Naive B cell (primary cell): ENCODE data around the gene PLA2G7. TPM values are rescaled to one million over a fixed set of nuclear protein-coding genes. Genes with fewer than 3 reads are reported as not detected.
"Not testable (repeated sequence)": the region's sequence is repeated elsewhere in the genome, so short reads cannot be mapped to it uniquely, and the experiment has no call there.

ENCODE experiments used
- ATAC-seq, 2 donors: fragments of 150-1000 bp; cut with Tn5 transposase; 2 replicates each; pipeline ENCODE4 v1.10.0; 2021; ENCODE audit warnings: low read depth in 2 of 2, mild to moderate bottlenecking in 2 of 2, moderate library complexity in 2 of 2
- DNase-seq: peaks from one replicate; pipeline ENCODE4 v3.0.0; 2022
- H3K27ac Mint-ChIP-seq, 6 donors: one replicate each; pipeline ENCODE4 v1.8.0; 2020 to 2022; ENCODE audit warnings: mild to moderate bottlenecking in 6 of 6, mixed read lengths in 6 of 6, moderate library complexity in 5 of 6, inconsistent platforms in 2 of 6
- H3K27me3 Mint-ChIP-seq, 3 donors: one replicate each; pipeline ENCODE4 v1.8.0; 2021 to 2022; ENCODE audit warnings: mixed read lengths in 3 of 3, mild to moderate bottlenecking in 1 of 3
- H3K36me3 Mint-ChIP-seq, 2 donors: one replicate each; pipeline ENCODE4 v1.8.0; 2020 to 2022; ENCODE audit warnings: mixed read lengths in 2 of 2, inconsistent platforms in 1 of 2, mild to moderate bottlenecking in 1 of 2
- H3K4me1 Mint-ChIP-seq, 3 donors: one replicate each; pipeline ENCODE4 v1.8.0; 2020 to 2022; ENCODE audit warnings: mixed read lengths in 3 of 3, inconsistent platforms in 1 of 3, mild to moderate bottlenecking in 1 of 3, moderate library complexity in 1 of 3
- H3K4me3 Mint-ChIP-seq, 8 donors: one replicate each; pipeline ENCODE4 v1.8.0; 2020 to 2022; ENCODE audit warnings: mild to moderate bottlenecking in 8 of 8, mixed read lengths in 8 of 8, moderate library complexity in 8 of 8, inconsistent platforms in 2 of 8
- H3K9me3 Mint-ChIP-seq, 7 donors: one replicate each; pipeline ENCODE4 v1.8.0; 2020 to 2022; ENCODE audit warnings: mixed read lengths in 7 of 7, mild to moderate bottlenecking in 5 of 7, inconsistent platforms in 2 of 7, moderate library complexity in 1 of 7
- polyA plus RNA-seq, 6 donors: library from polyadenylated mRNA; unstranded; fragments of 300-500 nt; fragmentation: Illumina TruSeq; gene quantifications; one replicate each; pipeline ENCODE4 v1.2.3, GENCODE V29; 2021; ENCODE audit warnings: low read depth in 6 of 6

The PLA2G7 gene
- polyA plus RNA-seq, 6 donors from 2014 or later = 0.14 to 0.86 (median 0.27) TPM; not detected in 3

- H3K4me3 Mint-ChIP-seq = no peak overlapping the region
- no peak for ATAC-seq
- H3K27ac Mint-ChIP-seq = no peak overlapping the region
- peaks cover 0 to 10% (median 4%) of the 10 kb centered on the region in 7 donors for H3K9me3 Mint-ChIP-seq
- H3K36me3 Mint-ChIP-seq = no peaks in the 10 kb centered on the region
- DNase-seq = no peak
- peaks cover 4 to 18% (median 12%) of the 10 kb centered on the region in 3 donors for H3K27me3 Mint-ChIP-seq
- H3K4me1 Mint-ChIP-seq = no peaks in the 10 kb centered on the region
Measured at GRCh38 chr6:46760925-46761324, 25.8 kb upstream of the PLA2G7 start.

- Mint-ChIP-seq H3K36me3 (no peaks in the 10 kb centered on the region), H3K9me3 (peaks cover 0 to 8% (median 0%) of the 10 kb centered on the region in 7 donors), H3K27ac (no peak overlapping the region), H3K27me3 (peaks cover 4 to 8% (median 5%) of the 10 kb centered on the region in 3 donors), H3K4me1 (no peaks in the 10 kb centered on the region), H3K4me3 (no peak overlapping the region)
- DNase-seq (no peak), ATAC-seq (no peak)
Measured at GRCh38 chr6:46758960-46759753, 24.0 kb upstream of the PLA2G7 start.

- no peak for ATAC-seq
- Mint-ChIP-seq H3K36me3 (no peaks in the 10 kb centered on the region), H3K4me1 (no peaks in the 10 kb centered on the region), H3K4me3 (no peak overlapping the region), H3K27ac (no peak overlapping the region), H3K9me3 (peaks cover 0 to 4% (median 0%) of the 10 kb centered on the region in 7 donors), H3K27me3 (peaks cover 0 to 9% (median 8%) of the 10 kb centered on the region in 3 donors)
- no peak for DNase-seq
Measured at GRCh38 chr6:46757214-46757596, 22.0 kb upstream of the PLA2G7 start.

GRCh38 chr6:46756469-46757213 lies 21.5 kb upstream of the PLA2G7 start:
- peaks cover 0 to 4% (median 0%) of the 10 kb centered on the region in 7 donors for H3K9me3 Mint-ChIP-seq
- ATAC-seq = no peak
- H3K4me3 Mint-ChIP-seq = no peak overlapping the region
- H3K27ac Mint-ChIP-seq = no peak overlapping the region
- peaks cover 0 to 10% (median 8%) of the 10 kb centered on the region in 3 donors for H3K27me3 Mint-ChIP-seq
- no peak for DNase-seq
- no peaks in the 10 kb centered on the region for H3K4me1 Mint-ChIP-seq
- no peaks in the 10 kb centered on the region for H3K36me3 Mint-ChIP-seq

GRCh38 chr6:46755865-46756264 lies 20.7 kb upstream of the PLA2G7 start:
- Mint-ChIP-seq H3K27me3 (peaks cover 0 to 13% (median 8%) of the 10 kb centered on the region in 3 donors), H3K27ac (no peak overlapping the region), H3K4me3 (no peak overlapping the region), H3K4me1 (no peaks in the 10 kb centered on the region), H3K9me3 (peaks cover 0 to 4% (median 0%) of the 10 kb centered on the region in 7 donors), H3K36me3 (no peaks in the 10 kb centered on the region)
- ATAC-seq (no peak), DNase-seq (no peak)

- Mint-ChIP-seq H3K27ac (no peak overlapping the region), H3K9me3 (peaks cover 0 to 2% (median 0%) of the 10 kb centered on the region in 7 donors)
- no peak for ATAC-seq
Measured at GRCh38 chr6:46751658-46752057, 16.5 kb upstream of the PLA2G7 start.

GRCh38 chr6:46749731-46750130 lies 14.6 kb upstream of the PLA2G7 start:
- Mint-ChIP-seq H3K36me3 (no peaks in the 10 kb centered on the region), H3K4me3 (no peak overlapping the region), H3K9me3 (peaks cover 0 to 6% (median 0%) of the 10 kb centered on the region in 7 donors), H3K27me3 (peaks cover 16 to 20% (median 19%) of the 10 kb centered on the region in 3 donors), H3K4me1 (no peaks in the 10 kb centered on the region), H3K27ac (no peak overlapping the region)
- DNase-seq = no peak
- ATAC-seq = no peak

More at GRCh38 chr6:46751658-46752057, 16.5 kb upstream of the PLA2G7 start:
- no peaks in the 10 kb centered on the region for H3K36me3 Mint-ChIP-seq
- H3K27me3 Mint-ChIP-seq = peaks cover 0 to 19% (median 7%) of the 10 kb centered on the region in 3 donors
- peak overlapping the region in 1 of 8 donors; percentile 13 for H3K4me3 Mint-ChIP-seq
- DNase-seq = no peak
- no peaks in the 10 kb centered on the region for H3K4me1 Mint-ChIP-seq

GRCh38 chr6:46748940-46749503 lies 13.8 kb upstream of the PLA2G7 start:
- no peaks in the 10 kb centered on the region for H3K4me1 Mint-ChIP-seq
- no peak overlapping the region for H3K4me3 Mint-ChIP-seq
- no peaks in the 10 kb centered on the region for H3K36me3 Mint-ChIP-seq
- H3K9me3 Mint-ChIP-seq = peaks cover 0 to 6% (median 0%) of the 10 kb centered on the region in 7 donors
- ATAC-seq = no peak
- DNase-seq = no peak
- H3K27me3 Mint-ChIP-seq = peaks cover 19 to 26% (median 20%) of the 10 kb centered on the region in 3 donors
- no peak overlapping the region for H3K27ac Mint-ChIP-seq

- peaks cover 14 to 26% (median 20%) of the 10 kb centered on the region in 3 donors for H3K27me3 Mint-ChIP-seq
- no peaks in the 10 kb centered on the region for H3K4me1 Mint-ChIP-seq
- DNase-seq (no peak), ATAC-seq (no peak)
- H3K27ac Mint-ChIP-seq = no peak within 1 kb of the TSS
- H3K4me3 Mint-ChIP-seq = no peak within 1 kb of the TSS
- peaks cover 0 to 6% (median 0%) of the 10 kb centered on the region in 7 donors for H3K9me3 Mint-ChIP-seq
- no peaks in the 10 kb centered on the region for H3K36me3 Mint-ChIP-seq
Measured at GRCh38 chr6:46746696-46747095, 11.5 kb upstream of the PLA2G7 start, which contains the start of gene ANKRD66. Gene ANKRD66 (plus strand): TSS chr6:46746933. CDS start chr6:46751949, 5,016 bp downstream.

GRCh38 chr6:46745973-46746372 lies 10.8 kb upstream of the PLA2G7 start:
- no peaks in the 10 kb centered on the region for H3K36me3 Mint-ChIP-seq
- no peak overlapping the region for H3K4me3 Mint-ChIP-seq
- H3K9me3 Mint-ChIP-seq = peaks cover 0 to 6% (median 0%) of the 10 kb centered on the region in 7 donors
- ATAC-seq (no peak), DNase-seq (no peak)
- no peaks in the 10 kb centered on the region for H3K4me1 Mint-ChIP-seq
- no peak overlapping the region for H3K27ac Mint-ChIP-seq
- peaks cover 10 to 30% (median 20%) of the 10 kb centered on the region in 3 donors for H3K27me3 Mint-ChIP-seq

- DNase-seq, H3K27ac Mint-ChIP-seq, ATAC-seq, H3K9me3 Mint-ChIP-seq, H3K4me3 Mint-ChIP-seq, H3K4me1 Mint-ChIP-seq, H3K36me3 Mint-ChIP-seq: not testable (repeated sequence)
- peaks cover 15 to 30% (median 29%) of the 10 kb centered on the region in 3 donors for H3K27me3 Mint-ChIP-seq
Measured at GRCh38 chr6:46744159-46744725, 9.1 kb upstream of the PLA2G7 start.

- H3K27ac Mint-ChIP-seq = no peak overlapping the region
- H3K27me3 Mint-ChIP-seq = peaks cover 10 to 29% (median 26%) of the 10 kb centered on the region in 3 donors
- peaks cover 0 to 6% (median 0%) of the 10 kb centered on the region in 7 donors for H3K9me3 Mint-ChIP-seq
- H3K36me3 Mint-ChIP-seq = no peaks in the 10 kb centered on the region
- DNase-seq (no peak), ATAC-seq (no peak)
- no peak overlapping the region for H3K4me3 Mint-ChIP-seq
- H3K4me1 Mint-ChIP-seq = no peaks in the 10 kb centered on the region
Measured at GRCh38 chr6:46743425-46744158, 8.4 kb upstream of the PLA2G7 start.
